Stimulated activated CD4-positive, alpha-beta T cell treated with anti-CD3 and anti-CD28 coated beads, Interleukin-15, amount 100 ng/mL, for 48 hours (primary cell): ENCODE measurements around the gene KLF11.
A peak's percentile ranks its signal among the peaks of the same experiment; 100 is the strongest.
"Not testable (repeated sequence)": the region's sequence is repeated elsewhere in the genome, so short reads cannot be mapped to it uniquely, and the experiment has no call there.

Experiments used
- DNase-seq, 2 donors: peaks; one replicate each; pipeline ENCODE4 v3.0.0-alpha.2; 2020; ENCODE audit warnings: low read depth in 2 of 2

KLF11 gene

DNA sequence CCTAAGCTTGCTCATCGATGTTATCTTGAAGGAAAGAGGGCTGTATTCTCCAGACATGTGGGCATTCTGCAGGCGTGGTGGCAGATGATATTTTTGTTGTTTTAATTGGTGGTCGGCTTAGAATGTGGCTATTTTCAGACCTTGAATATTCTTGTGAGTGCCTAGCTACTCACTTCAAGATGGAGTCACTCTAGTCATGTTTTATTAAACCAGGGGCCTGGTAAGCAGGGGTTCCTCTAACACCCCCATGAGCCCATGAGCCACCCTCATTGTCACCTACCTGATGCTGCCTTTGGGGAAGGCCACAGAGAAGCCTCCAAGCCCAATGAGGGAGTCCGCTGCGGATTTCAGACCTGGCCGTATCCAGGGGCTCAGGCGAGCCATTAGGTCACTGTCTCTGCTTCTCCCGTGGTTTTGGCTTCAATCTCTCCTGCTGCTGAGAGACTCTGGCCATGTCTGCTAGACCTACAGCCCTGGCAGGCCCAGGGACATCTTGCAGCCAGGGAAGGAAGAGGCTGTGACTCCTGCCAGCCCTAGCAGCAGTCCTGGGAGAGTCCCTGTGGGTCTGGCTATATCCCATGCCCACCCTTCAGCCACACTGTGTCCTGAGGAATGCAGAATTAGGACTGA lies 16.3 kb upstream of the KLF11 start:
- DNase-seq, result no peak

DNA sequence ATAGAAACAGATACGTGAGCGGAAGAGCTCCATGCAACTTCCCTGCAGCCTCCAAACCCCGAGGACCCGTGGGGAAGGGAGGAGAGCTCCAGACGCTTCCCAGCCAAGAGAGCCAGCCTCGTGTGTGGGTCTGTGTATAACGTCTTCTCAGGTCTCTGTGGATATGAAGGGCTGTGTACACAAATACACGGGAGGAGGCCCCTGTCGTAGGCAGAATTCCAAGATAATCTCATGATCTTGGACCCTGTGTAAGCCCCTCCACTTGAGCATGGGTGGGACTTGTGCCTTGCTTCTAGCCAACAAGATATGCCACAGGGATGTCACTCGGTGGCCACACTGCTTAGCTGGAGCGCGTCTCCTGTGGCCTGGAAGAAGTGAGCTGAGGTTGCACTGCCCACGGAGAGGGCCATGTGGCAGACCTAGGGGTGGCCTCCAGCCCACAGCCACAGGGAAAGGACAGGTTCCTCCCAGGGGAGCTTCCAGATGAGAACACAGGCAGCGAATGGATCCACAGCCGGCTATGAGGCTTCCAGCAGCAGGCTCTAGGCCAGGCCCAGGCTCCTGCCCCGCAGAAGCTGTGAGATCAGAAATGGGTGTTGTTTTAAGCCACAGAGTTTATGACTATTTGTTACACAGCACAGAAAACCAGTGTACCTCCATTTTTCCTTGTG lies 15.6 kb upstream of the KLF11 start:
- DNase-seq, result no peak

DNA sequence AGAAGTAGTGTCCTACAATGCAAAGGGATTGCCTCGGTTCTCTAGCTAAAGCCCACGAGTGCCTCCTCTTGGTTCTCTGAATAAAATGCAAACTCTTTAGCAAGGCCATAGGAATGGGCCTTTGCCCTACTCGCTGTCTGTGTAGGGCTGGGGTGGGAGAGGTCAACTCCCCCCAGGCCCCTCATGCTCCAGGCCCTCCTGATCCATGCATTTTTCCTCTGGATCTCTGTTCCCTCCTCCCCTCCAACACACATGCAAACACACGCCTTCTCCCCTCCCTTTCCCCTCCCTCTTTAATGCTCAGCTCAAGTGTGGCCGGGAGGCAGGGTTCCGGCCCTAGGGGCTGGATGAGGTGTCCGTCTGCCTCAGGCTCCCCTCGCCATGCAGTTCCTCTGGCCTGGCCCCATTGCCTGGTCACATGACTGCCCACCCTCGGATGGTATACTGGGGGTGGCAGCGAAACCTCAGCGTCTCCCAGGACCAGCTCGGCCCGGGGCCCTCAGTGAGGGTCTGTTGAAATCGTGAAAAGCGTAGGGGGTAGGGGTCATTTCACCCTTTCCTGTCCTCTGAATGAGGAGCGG lies 14.9 kb upstream of the KLF11 start:
- no peak for DNase-seq

DNA sequence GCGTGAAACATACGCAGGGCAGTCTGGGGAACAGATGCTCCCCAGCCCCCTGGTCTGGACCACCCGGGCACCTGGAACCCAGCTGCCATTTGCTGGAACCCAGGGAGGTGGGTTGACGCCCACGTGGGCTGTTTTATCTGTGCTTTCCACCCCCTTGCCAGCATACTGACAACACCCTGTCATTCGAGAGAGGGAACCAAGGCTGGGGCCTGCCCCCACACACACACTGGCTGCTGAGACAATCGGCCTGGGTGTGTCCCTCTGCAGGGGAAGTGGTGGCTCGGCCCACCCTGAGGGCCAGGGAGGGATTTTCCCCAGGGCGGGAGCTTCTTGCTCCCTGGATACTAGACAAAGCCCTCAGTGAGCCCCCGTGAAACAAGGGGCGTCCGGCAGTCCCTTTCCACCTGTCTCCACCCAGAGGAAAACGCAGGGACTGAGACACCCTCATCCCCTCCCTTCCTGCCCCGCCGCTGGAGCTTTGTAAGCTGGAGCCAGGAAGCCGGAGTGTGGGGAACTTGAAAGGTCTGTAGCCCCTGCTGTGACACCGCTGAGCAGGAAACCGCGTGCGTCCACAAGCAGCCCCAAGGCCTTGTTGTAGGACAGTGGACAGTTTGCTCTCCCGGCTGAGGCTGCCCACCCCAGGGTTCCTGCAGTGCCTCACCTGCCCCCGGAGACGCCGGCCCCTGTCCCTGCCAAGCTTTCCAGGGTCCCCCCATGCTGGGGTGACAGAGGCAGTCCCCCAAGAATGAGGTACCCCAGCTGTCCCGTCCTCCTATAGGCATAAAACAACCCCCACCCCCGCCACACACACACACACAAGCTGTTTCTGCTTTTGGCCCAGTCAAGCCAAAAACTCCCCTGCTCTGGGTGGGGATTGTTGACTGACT lies 14.1 kb upstream of the KLF11 start:
- peak in 1 of 2 donors; percentile 14 for DNase-seq

DNA sequence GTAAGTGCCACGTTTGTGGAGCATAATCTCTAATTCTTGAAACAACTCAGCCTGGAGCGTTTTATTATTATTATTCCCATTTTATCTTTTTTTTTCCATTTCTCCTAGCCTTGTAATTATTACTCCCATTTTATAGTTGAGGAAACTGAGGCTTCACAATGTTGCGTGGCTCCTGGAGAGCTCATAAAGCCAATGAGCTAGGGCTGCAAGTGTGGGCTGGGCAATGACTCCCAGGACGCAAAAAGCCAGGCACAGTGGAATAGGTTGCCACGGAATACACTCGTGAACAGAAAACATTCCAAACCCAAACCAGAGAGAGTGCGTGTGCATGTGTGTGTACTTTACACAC lies 13.5 kb upstream of the KLF11 start:
- DNase-seq, result no peak

DNA sequence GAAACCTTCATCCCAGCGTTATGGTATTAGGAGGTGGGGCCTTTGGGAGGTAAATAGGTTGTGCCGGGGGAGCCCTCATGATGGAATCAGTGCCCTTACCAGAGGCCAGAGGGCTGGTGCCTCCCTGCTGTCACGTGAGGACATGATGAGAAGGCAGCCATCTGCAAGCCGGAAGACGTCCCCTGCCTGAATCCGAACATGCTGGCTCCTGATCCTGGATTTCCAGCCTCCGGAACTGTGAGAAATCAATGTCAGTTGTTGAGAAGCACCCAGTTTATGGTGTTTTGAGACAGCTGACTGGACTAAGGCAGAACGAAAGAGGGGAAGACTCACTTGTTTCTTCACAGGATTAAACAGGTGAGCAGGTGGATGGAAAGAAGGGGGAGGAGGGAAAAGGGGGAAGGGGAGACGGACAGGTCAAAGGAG lies 13.0 kb upstream of the KLF11 start:
- no peak for DNase-seq

DNA sequence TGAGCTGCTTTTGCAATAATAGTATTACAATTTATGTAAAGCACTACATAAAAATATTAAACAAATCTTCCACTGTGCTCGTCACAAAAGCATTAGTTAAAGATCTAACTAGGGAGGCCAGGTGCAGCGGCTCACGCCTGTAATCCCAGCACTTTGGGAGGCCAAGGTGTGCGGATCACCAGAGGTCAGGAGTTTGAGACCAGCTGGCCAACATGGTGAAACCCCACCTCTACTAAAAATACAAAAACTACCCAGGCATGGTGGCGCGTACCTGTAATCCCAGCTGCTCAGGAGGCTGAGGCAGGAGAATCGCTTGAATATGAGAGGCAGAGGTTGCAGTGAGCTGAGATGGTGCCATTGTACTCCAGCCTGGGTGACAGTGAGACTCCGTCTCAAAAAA lies 12.6 kb upstream of the KLF11 start:
- not testable (repeated sequence) for DNase-seq

DNA sequence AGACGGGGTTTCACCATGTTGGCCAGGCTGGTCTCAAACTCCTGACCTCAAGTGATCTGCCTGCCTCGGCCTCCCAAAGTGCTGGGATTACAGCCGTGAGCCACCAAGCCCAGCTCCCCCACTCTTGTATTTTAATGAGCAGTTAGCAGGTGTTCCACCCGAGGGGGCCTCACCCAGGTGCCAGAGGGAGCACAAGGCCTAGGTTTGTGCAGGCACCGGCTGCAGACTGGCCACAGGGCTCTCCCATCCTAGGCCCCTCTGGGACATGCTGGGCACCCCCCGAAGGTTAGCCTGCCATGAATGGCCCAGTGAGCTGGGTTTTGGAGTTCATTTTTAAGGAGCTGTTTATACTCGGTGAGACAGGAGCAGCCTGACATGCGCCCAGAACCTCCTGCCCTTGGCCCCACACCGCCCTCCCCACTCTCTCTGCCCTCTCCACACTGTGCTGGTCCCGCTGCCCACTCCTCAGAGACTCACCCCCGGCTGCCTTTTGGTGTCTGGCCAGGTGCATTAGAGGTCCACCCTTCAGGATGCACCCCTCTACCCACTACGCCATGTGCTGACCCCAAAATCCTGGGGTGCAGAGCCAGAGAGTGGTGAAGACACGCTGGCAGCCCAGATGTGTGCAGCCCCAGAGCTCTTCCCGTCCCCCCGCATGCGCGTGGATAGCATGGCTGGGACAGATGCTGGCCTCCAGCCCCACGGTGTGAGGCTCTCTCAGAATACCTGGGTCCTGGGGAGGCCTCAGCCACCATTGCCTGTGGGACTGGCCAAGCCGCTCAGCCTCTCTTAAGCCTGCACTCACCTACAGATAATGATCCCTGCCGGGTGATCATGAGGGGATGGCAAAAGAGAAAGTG lies 11.2 kb upstream of the KLF11 start:
- DNase-seq, result no peak

DNA sequence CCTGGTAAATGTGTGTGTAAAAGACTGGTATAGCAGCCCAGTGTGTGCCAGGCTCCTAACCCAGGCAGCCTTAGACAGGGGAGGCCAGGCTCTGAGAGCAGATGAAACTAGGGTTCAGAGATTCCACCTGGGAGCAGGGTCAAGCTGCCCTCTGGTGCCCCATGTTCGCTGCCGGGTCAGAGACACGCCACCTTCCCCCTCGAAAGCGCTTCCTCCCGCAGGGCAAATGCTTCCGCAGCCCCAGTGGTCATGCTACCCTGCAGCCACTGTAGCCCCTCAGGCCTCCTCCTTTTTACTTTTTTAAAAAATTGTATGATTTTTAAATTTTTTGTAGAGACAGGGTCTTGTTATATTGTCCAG lies 10.6 kb upstream of the KLF11 start:
- DNase-seq, result no peak

DNA sequence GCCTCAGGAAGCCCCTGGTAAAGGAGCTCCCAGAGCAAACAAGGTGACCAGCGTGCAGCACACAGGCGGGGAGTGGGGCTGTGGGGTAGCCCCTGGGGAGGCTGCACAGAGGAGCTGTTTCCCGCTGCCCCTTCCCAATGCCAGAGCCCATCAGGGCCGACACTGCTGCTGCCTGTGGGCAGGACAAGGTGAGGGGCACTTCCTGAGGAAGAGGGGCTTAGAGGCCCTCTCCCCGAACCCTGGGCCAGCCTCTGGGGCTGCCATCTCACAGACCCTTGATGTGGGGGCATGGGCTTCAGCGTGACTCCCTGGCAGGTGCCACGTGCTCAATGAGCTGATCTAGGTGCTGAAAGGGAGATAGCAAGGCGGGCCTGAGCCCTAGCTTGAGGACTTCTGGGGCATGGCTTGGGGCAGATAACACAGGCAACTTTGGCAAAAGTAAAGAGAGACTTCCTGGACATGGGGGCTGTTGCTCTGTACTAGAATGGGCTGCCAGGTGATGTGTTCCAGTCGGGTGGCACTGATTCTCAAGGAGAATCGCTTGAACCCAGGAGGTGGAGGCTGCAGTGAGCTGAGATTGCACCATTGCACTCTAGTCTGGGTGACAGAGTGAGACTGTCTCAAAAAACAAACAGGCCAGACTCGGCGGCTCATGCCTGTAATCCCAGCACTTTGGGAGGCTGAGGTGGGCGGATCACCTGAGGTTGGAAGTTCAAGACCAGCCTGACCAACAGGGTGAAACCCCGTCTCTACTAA lies 9.9 kb upstream of the KLF11 start:
- no peak for DNase-seq

DNA sequence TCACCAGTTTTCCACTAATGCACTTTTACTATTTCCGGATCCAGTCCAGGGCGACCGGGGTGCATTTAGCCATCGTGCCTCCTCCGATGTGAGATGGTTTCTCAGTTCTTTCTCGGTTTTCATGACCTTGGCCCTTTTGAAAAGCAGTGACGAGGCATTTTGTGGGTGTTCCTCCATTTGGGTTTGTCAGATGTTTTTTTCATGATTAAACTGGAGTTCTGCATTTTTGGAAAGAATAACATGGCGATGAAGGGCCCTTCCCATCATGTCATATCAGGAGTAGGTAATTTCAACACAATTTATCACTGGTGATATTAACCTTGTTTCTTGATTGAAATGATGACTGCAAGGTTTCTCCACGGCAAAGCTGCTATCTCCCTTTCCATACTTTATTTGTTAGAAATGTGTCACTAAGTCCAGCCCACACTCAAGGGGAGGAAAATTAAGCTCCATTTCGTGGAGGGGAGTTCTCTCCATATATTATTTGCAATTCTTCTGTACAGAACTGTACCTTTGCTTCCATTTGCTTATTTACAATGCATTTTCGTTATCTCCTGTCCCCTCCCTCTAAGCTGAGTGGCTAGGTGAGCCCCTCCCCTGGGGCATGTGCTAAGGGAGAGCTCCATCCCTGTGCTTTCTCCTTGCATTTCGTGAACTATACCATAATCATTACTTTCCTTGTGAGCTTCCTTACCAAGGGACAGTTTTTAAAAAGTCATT lies 8.9 kb upstream of the KLF11 start:
- no peak for DNase-seq

DNA sequence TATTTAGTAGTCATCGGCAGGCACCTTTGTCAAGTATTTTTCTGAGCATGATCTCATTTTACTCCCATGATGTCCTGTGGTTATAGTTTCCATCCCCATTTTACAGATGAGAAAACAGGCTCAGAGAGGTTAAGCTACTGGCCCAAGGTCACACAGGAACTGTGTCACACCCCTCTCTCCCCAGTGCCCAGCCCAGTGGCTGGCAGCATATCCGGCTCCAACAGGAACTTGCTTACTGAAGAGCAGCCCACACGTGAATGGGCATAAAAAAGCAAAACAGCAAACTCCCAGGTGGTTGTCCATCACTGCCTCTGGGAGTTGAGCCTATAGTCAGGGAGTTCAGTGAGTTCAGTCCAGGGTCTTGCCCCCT lies 8.3 kb upstream of the KLF11 start:
- DNase-seq, result no peak

DNA sequence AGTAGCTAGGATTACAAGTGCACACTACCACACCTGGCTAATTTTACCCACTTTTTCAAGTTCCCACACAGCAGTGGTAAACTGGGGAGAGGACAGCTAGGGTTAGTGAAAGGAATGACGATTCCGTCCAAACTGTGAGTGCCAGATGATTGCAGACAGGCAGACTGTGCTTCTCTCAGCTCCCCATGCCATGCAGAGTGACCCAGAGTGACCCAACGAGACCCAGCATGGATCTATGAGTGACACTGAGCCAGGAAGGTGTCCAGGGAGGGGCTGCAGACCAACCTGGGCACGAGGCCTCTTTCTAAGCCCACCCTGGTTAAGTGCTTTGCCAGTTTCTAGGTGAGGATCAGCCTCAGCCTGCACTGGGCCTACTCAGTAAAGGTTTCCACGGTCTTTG lies 7.7 kb upstream of the KLF11 start:
- no peak for DNase-seq

DNA sequence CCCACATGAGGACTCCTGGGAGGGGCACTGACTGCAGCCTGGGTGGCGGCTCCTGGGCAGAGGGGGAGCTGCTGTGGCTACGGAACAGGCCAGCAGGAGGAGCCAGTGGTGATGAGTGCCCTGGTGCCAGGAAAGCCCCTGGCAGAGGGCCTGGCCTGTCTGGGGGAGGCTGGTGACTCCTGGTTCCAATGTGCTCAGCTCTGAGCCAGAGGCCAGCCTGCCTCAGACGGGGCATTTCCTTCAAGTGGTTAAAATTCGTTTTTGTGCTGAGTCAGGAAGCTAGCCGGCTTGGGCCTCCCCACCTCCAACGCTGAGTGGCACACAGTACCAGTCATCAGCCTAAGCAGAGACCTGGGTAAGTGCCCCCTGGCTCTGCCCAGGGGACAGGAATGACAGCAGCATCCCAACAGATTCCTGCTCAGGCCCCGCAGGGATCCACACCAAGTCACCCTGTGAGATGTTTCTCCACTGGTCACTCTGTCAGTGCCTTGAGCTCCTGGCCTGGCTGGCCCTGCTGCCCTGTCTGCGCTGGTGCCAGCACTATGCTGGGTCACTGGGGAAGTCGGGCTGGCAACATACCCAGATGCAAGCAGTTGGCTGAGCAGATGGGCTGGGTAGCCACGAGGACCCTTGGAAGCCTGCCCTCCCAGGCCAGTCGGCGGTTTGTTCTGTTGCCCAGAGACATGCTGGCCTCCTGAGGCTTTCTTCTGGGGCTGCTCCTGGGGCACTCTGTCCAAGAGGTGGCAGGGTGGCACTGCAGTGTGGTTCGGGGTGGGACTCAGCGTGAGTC lies 7.1 kb upstream of the KLF11 start:
- peak in 1 of 2 donors; percentile 14 for DNase-seq

DNA sequence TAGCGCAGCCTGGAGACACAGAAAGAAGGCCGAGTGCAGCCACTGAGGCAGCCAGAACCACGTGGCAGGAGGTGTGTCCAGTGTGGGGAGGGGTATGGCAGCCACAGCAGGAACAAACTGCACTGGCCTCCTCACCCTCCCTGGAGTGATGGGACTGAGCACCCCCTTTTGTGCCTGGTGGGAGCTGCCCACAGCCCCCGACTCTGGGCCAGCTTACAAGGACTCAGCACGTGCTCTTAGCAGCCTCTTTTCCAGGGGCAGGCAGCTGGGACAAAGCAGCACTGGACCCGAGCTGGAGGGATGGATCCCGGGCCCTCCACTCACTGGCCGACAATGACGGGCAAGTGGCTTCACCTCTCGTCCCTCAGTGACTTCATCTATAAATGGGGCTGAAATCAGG lies 5.2 kb upstream of the KLF11 start:
- DNase-seq, result no peak

DNA sequence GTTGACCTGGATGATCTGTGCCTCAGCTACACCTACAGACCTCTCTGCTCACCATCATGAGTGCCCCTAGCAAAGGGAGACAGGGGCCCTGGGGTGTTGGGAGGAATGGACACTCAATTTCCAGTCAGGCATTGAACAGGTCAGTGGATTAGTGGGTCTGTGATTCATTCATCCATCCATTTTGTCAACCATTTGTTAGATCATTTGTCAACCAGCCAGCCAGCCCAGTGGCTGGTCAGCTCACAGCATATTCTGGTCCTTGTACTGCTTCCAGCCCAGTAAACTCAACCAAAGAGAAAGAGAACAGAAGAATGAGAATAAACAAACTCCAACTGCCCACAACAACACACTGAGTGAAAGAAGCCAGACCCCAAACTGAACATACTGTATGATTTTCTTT lies 4.6 kb upstream of the KLF11 start:
- no peak for DNase-seq

DNA sequence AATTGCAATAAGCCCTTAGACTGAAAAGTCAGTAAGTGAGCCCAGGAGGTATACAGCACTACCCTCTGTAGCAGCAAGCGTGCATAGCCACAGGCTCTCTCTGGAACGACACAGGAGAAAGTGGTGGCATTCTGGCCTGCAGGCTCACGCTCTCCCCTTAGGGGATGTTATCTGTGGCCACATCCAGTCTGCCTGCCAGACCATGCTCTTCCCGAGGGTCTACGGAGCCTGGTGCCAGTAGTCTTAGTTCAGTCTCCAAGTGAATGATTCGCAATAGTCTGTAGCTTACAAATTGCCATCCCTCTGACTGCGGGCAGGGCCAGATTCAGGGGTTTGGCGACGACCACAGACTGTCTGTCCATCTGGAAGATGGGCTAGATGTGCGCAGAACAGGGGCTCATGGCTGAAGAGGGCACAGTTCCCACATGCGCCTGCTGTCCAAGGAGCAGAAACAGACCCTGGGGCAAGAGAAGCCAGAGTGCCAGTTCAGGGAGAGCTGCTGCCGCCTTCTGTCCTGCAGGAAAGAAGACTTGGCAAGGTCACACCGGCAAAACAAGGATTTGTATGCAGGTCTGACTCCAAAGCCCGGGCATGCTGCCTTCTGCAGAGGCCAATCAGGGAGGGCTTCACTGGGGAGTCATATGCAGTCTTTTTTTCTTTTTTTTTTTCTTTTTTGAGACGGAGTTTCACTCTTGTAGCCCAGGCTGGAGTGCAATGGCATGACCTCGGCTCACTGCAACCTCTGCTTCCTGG lies 3.5 kb upstream of the KLF11 start:
- DNase-seq, result no peak

DNA sequence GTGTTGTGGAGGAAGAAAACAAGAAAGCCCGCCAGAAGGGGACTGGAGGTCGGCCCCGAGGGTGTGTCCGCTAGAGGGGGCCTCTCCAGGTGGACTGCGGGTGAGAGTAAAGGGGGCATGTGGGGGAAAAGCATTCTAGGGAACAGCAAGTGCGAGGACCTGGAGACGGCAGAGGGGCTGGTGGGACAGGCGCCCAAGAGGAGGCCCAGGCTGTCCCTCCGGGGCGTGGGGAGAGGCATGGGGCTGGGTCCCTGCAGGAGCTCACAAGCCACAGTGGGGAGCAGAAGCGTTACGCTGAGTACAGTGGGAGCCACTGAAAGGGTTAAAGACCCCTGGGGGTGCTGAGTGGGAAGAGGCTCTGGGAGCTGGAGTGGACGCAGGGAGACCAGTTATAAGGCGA lies 1.6 kb upstream of the KLF11 start:
- DNase-seq, result no peak
